ENCODE measurements around the gene SCFD2.

DNA sequence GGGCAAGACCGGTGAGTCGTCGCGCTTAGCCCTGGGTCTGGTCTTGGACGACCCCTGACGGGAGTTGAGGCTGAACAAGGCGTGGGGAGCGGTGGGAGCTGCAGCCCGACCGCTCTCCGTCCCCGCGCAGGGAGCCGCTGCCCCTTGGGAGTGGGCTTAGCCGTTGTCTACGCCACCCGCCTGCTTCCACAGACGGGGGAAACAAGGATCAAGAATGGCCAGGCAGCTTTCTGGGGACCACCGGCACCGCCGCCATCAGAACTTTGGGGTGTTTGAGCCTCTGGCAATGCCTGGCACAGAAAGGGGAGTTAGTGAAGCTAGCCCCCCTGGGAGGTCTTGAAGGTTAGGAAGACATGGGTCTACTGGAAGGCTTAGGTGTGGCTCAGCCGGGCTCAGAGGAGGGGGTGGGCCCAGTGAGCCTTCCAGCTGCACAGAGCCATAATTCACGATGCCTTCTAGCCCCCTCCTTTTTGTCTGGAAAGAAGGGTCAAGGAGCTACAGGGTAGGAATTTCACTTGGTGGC lies 503.2 kb downstream of the SCFD2 start:
- TF ChIP-seq, protein P1, sequence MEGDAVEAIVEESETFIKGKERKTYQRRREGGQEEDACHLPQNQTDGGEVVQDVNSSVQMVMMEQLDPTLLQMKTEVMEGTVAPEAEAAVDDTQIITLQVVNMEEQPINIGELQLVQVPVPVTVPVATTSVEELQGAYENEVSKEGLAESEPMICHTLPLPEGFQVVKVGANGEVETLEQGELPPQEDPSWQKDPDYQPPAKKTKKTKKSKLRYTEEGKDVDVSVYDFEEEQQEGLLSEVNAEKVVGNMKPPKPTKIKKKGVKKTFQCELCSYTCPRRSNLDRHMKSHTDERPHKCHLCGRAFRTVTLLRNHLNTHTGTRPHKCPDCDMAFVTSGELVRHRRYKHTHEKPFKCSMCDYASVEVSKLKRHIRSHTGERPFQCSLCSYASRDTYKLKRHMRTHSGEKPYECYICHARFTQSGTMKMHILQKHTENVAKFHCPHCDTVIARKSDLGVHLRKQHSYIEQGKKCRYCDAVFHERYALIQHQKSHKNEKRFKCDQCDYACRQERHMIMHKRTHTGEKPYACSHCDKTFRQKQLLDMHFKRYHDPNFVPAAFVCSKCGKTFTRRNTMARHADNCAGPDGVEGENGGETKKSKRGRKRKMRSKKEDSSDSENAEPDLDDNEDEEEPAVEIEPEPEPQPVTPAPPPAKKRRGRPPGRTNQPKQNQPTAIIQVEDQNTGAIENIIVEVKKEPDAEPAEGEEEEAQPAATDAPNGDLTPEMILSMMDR (IDR thresholded peaks at IDR 0.05; ENCODE audit: low read length), result no peak
- no peak for TF ChIP-seq EZH2 (IDR thresholded peaks at IDR 0.05; ENCODE audit: borderline replicate concordance, low read length)
